HG03354 (cell line): ENCODE data around the gene PRKD2.
A peak's percentile ranks its signal among the peaks of the same experiment; 100 is the strongest.

Experiments
- ATAC-seq: cut with Tn5 transposase; IDR thresholded peaks from one replicate; pipeline ENCODE4 v1.9.1; 2021; ENCODE audit warnings: mild to moderate bottlenecking; ENCODE audit not compliant: unreplicated experiment, poor library complexity, severe bottlenecking

The PRKD2 gene

DNA sequence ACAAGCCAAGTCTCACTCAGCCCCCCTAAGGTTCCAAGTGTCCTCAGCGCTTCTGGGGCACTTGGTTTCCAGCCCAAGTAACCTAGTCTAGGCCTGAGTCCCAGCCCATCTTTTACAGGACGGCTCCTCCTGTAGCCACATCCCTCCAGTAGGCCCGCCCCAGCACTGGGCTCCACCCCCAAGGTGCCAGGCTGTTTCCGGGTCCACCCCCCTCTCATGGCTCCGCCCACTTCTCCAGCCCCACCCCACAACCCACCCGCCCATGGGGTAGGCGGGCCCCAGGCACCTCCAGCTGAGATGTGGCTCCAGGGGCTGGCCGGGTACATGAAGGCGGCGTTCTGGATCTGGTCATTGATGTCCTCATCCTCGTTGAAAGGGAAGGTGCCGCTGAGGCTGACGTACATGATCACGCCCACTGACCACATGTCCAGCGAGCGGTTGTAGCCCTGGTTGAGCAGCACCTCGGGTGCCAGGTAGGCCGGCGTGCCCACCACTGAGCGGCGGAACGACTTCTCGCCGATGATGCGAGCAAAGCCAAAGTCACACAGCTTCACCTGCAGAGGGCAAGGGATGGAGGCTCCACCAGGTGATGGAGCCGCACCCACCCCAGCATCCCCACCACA, 38.7 kb downstream of the PRKD2 start:
- no peak for ATAC-seq

DNA sequence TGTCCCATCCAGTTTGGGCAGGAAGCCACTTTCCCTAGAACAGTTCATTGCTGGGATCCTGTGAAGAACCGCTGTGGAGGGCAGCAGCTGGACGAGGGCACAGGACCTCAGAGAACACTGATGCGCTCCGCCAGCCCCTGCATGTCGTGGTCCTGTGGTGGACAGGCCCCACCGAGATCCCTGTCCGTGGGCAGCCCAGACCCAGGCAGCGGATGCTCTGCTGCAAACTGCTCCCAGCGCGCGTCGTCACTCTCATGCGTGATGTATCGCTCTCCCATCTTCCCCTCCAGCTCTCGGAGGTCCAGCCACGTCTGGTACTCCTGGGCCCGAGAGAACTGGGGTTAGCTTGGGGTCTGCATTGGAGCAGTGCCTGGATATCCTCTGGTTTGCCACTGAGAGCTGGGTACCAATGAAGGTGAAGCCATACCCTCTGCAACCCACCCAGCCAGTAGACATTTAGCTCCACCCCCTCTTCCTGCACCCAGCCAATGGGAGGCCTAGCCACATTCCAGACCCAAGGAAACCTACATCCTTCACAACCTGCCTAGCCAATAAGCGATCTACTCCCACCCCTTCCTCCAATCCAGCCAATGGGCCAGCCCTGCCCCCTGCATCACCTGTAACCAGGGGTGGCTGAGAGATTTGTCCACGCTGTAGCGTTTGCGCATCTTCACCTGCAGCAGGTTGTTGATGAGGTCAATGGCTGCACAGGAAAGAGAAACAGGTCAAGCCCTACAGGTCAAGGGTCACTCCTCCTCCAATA, 42.3 kb downstream of the PRKD2 start:
- no peak for ATAC-seq

DNA sequence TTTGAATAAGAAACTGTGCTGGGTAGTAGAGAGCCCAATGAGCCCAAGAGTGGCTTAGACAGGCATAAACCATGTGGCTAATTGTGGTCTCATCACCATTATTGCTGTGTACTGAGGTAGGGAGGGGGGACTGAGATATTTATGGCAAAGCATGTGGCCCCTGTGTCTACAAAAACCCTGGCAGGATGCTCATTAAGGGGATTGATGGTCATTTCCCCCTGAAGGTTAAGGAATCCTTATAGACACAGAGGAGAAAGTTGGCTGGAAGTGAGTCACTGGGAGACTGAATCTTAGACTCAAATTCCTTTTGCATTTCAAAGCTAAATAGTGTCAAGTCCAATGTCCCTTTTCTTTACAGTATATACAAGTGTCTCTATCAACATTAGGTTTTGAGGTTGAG, 46.1 kb downstream of the PRKD2 start:
- ATAC-seq, result no peak

DNA sequence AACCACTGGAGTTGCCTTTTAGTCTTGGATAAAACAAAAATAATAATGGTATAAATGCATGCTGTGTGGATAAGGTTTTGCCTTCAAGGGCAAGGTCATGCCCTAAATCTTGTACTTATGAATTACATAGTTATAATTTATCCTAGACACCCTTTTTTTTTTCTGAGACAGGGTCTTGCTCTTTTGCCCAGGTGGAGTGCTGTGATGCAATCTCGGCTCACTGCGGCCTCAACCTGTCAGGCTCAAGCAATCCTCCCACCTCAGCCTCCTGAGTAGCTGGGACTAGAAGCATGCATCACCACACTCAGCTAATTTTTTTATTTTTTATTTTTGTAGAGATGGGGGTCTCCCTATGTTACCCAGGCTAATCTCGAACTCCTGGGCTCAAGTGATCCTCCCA, 48.3 kb downstream of the PRKD2 start:
- no peak for ATAC-seq

DNA sequence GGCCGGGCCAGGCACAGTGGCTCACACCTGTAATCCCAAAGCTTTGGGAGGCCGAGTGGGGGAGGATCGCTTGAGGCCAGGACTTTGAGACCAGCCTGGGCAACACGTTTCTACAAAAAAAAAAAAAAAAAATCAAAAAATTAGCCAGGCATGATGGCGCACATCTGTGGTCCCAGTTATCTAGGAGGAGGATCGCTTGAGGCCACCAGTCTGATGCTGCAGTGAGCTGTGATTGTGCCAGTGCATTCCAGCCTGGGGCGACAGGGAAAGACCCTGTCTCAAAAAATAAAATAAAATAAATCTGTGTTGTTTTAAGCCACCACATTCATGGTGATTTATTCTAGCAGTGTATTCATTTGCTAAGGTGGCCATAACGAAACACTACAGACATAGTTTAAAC, 51.8 kb downstream of the PRKD2 start:
- no peak for ATAC-seq

DNA sequence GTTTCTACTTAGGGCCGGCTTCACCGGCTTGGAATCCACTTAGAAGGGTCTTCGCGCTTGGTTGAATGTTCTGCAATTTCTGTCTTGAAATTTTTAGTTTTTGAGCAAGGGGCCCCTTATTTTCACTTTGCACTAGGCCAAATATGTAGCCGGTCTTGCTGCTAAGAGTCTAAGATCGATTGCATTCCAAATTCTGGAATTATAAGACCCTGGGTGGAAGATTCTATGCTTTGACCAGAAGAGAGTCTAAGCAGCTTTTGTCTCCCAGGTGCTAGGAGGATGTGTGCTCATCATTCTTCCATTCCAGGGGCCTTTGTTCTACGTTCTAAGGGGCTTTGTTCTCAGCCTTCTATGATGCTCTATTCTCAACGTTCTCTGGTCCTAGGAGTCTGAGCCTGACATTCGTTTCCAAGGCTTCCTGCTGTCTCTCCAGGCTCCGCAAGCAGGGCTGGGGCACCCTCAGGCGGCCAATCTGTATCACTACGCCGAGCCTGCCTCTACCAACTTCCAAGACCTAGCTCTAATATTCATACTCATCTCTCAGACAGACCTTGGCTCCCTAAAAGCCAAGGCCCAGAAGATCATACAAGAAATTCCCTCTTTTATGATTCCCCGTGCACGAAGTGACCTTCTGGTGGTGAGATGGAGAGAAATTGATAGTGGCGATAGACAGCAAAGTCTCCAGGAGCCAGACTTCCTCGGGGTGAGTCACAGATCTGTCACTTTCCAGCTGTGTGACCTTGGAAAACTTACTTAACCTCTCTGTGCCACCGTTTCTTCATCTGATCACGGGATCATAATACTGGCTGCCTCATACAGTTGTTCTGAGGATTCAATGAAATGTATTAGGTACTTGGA, 55.0 kb downstream of the PRKD2 start:
- no peak for ATAC-seq

DNA sequence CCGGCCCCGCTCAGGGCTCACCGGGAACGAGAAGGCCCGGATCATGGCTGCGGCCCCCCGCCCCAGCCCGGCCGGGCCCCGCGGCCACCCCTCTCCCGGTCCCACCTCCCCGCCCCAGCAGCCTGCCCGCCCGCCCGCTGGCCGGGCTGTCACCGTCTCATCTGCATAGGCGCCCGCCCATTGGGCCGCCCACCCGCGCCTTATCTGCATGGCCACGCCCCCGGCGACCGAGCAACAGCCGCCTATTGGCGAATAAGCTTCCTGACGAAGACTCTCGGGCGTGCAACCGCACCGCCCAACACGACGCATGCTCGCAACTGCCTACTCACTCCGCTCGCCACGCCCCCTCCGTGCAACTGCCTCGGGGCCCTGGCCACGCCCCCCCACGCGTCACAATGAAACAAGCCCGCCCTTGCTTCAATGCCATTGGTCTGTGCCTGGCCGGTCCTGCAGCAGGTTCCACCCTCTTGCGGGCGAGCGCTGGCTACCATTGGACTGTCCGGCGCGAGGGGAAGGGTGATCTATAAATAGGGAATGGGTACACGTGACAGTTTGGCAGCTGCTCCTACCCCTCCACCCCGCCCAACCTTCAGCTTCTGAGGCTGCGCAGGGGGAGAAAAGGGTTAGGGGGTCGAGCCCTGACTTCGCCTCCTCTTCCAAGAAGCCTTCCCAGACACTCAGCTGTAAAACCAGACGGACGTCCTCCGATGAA, 55.7 kb downstream of the PRKD2 start, which contains the start of gene DACT3:
TSS of gene DACT3 (minus strand) at position 163 of the 712 bp plus-strand sequence. CDS start at position 45, 118 bp downstream.
- ATAC-seq, result peak; percentile 91

DNA sequence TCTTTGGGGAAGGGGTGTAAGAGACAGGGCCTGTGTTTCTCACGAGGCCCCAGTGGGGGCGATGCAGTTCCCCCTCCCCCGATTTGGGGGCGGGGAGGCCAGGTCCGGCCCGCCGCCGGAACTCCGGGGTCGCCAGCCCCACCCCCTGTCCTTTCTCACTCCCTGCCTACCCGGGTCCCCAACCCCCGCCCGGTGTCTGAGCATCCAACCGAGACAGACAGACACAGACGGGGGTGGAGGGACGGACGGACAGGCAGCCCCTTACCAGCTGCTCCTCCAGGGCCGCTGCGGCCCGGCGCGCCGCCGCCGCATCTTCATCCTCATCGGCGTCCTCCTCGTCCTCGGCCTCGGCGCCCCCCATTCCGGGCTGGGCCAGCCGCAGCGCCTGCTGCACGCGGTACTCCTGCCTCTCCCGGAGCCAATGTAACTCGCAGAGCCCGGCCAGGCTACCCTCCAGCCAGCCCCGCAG, 56.3 kb downstream of the PRKD2 start:
- ATAC-seq, result peak; percentile 5

DNA sequence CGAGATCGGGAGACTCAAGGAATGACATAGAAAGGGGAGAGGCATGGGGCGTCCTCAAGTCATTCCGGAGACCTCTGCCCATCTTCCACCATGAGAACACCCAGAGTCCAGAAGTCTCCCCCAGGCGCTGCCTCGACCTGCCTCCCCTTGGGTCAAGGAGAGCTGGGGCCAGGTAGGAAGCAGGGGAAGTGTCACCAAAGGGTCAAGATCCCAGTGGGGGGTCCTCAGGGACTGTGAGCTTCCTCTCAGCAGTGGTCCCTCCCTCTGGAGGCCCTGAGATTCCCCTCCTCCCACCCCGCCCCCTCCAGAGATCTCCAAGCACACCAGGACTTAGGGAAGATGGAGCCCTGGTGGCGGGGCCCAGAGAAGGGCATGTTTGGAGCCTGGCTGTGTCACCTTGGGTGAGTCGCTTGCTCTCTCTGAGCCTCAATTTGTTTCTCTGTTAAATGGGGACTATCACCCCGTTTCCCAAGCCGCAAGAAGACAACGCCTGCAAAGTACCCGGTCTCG, 56.9 kb downstream of the PRKD2 start:
- ATAC-seq, result no peak

DNA sequence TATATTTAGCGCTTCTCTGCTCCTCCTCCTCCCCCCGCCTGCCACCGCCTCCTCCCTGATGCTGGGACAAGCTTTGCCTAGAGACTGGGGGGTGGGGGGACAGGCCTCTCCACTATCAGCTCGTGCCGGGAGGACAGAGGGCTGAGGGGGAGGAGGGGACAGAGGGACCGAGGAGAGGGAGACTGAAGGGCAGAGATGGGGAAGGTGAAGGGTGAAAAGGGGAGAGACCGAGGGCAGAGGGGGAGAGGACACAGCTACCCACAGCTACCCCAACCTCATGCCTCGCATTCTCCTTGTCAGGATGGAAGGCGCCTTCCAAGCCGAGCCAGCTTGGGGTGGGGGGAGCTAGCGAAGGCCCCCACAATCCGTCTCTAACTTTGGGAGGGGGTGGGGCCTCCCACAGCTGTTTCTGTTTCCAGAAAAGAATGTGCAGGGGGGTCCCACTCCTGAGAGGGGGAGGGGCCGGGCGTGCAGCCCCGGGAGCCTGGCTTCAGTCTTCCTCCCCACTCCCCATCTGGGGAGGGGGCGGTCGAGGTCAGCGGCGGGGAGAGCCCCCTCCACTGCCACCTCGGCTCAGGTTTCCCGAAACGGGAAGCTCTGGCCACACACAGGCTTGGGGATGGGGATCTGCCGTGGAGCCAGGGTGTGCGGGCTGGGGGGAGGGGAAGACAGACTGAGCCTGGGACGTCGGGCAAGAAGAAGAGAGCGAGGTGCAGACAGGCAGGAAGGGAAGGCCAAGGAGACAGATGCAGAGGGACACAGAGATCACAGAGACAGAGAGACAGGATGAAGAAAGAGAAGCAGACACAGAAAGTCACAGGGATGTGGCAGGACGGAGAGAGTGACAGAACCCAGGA, 57.5 kb downstream of the PRKD2 start:
- ATAC-seq, result no peak

DNA sequence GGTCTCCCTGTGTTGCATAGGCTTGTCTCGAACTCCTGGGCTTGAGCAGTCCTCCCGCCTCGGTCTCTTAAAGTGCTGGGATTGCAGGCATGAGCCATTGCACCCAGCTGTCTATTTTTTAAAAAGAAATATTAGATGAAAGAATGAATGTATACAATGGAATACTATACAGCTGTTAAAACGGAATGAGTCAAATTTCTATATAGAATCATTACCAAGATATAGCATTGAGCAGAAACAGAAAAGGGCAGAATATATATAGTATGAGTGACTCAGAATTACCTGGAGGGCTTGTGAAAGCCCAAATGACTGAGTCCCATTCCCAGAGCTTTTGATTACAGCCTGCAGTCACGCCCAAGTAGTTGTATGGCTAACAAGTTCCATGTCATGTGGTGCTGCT, 60.4 kb downstream of the PRKD2 start:
- ATAC-seq, result no peak

DNA sequence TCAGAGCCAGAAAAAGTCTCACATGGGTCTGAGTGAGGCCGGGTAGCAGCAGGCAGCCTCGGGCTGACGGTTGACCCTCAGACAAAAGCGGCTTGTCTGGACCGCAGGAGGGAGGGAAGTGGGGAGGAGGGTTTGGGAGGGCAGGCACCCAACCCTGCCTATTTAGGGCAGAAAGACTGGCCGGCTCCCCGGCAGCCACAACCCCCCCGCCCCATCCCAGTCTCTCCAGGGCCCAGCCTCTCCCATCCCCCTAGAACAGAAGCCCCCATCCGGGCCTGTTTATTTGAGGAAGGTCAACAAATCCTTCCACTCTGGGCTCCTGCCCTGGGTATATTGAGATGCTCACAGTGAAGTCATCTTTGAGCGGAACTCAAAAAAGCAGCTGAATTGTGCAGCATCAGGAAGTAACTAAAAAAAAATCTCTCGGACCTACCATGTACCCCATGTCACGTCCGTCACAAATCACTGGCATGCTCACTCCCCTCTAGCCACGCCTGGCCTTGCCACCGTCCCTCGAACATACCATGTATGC, 62.2 kb downstream of the PRKD2 start:
- no peak for ATAC-seq

DNA sequence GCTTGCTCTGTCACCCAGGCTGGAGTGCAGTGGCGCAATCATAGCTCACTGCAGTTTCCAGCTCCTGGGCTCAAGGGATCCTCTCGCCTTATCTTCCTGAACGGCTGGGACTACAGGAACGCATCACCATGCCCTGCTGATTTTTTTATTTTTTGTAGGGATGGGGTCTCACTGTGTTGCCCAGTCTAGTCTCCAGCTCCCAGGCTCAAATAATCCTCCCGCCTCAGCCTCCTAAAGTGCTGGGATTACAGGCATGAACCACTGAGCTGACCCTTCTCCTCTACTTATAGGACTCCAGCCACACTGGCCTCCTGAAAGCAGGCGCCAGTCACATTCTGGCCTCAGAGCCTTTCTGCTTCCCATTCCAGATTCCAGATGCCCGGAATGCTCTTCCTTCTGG, 66.5 kb downstream of the PRKD2 start:
- ATAC-seq, result no peak

DNA sequence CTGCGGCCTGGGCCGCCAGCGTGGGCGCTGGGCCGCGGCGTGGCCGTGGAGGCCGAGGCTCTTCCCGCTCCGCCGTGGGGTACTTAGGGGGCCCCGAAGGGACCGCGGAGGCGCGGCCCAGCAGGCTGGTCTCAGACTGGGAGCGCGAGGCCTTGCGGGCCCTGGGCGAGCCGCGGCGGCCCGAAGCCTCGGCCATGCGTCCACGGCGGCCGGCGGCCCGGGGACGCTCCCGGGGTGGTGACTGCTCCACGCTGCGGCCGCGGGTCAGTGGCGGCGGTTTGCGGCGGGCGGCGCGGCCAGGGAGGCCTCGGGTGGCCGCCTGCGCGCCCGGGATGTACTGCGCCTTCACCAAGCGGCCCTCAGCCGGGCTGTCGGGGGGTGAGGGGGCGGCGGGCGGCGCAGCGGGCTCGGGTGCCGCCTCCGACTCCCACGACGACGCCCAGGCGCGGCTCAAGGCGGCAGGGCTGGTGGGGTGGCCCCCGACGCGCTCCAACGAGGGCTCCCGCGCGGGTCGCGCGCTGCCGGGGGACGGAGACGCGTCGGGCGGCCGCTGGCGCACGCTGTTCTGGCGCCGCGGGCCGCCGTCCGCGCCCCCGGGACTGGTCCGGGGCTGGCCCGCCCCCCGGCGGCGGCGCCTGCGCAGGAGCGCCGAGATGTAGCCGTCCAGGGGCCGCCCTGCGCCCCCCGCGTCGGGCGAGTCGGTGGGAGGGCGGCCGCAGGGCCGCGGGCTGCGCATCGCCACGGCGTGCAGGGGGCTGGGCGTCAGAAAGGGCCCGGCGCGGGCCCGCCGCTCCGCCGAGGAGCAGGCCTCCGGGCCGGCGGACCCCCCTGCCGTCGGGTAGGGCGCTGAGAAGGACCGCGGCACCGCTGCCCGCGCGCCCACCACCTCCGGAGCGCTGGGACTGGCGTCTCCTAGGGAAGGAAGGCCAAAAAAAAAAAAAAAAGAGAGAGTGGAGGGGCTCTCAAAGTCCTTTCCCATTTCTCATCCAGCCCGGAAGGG, 67.7 kb downstream of the PRKD2 start:
- ATAC-seq, result no peak

DNA sequence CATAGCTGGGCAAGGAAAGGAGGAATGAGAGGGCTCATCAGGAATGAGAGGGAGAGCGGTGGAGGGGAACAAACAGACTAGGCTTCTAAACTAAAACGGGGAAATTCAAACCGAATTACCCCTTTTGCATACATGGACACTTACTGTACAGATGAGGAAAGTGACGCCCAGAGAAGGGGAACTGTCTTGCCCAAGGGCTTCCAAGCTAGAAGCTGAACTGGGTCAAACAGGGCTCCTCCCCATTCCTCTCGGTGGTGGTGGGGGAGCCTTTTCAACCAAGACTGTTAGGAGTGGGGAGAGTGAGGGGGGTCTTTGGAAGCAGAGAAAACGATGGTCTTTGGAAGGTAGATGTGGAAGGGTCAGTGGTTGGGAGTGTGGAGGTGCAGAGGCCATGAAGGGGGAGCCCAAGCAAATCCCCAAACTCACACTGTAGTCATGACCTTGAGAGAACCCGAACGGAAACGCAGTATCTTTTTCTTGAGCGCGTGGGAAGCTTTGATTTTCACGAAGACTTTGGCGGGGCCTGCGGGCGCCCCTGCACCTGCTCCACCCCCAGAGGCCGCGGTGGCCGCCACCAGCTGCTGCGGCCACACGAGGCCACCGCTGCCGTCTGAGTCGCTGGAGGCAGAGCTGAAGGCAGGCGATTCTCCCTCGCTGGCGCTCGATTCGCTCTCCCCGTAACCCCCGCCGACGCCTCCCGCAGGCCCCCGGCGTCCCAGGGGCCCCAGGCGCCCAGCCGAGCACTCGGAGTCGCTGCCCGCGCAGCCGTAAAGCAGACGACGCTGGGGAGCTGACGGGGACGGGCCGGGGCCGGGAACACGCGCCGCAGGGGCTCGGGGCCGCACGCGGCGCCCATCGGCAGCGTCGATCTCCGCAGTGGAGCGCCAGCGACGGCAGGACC, 68.6 kb downstream of the PRKD2 start:
- ATAC-seq, result no peak

DNA sequence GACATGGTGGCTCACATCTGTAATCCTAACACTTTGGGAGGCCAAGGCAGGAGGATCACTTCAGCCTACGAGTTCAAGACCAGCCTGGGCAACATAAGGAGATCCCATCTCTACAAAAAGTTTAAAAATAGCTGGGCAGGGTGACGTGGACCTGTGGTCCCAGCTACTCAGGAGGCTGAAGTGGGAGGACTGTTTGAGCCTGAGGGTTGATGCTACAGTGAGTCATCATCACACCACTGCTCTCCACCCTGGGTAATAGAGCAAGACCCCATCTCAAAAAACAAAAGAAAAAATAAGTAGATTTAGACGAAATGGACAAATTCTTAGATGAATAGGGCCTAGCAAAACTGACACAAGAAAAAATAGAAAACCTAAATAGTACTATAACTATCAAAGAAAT, 70.5 kb downstream of the PRKD2 start:
- no peak for ATAC-seq
